HuH-7.5 (cell line): ENCODE data around the gene PCNT.
A peak's percentile ranks its signal among the peaks of the same experiment; 100 is the strongest.

Source experiments
- DNase-seq: peaks from one replicate; pipeline ENCODE4 v3.0.0; 2011; ENCODE audit warnings: low spot score

The PCNT gene, protein sequence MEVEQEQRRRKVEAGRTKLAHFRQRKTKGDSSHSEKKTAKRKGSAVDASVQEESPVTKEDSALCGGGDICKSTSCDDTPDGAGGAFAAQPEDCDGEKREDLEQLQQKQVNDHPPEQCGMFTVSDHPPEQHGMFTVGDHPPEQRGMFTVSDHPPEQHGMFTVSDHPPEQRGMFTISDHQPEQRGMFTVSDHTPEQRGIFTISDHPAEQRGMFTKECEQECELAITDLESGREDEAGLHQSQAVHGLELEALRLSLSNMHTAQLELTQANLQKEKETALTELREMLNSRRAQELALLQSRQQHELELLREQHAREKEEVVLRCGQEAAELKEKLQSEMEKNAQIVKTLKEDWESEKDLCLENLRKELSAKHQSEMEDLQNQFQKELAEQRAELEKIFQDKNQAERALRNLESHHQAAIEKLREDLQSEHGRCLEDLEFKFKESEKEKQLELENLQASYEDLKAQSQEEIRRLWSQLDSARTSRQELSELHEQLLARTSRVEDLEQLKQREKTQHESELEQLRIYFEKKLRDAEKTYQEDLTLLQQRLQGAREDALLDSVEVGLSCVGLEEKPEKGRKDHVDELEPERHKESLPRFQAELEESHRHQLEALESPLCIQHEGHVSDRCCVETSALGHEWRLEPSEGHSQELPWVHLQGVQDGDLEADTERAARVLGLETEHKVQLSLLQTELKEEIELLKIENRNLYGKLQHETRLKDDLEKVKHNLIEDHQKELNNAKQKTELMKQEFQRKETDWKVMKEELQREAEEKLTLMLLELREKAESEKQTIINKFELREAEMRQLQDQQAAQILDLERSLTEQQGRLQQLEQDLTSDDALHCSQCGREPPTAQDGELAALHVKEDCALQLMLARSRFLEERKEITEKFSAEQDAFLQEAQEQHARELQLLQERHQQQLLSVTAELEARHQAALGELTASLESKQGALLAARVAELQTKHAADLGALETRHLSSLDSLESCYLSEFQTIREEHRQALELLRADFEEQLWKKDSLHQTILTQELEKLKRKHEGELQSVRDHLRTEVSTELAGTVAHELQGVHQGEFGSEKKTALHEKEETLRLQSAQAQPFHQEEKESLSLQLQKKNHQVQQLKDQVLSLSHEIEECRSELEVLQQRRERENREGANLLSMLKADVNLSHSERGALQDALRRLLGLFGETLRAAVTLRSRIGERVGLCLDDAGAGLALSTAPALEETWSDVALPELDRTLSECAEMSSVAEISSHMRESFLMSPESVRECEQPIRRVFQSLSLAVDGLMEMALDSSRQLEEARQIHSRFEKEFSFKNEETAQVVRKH (N-terminal part only)

DNA sequence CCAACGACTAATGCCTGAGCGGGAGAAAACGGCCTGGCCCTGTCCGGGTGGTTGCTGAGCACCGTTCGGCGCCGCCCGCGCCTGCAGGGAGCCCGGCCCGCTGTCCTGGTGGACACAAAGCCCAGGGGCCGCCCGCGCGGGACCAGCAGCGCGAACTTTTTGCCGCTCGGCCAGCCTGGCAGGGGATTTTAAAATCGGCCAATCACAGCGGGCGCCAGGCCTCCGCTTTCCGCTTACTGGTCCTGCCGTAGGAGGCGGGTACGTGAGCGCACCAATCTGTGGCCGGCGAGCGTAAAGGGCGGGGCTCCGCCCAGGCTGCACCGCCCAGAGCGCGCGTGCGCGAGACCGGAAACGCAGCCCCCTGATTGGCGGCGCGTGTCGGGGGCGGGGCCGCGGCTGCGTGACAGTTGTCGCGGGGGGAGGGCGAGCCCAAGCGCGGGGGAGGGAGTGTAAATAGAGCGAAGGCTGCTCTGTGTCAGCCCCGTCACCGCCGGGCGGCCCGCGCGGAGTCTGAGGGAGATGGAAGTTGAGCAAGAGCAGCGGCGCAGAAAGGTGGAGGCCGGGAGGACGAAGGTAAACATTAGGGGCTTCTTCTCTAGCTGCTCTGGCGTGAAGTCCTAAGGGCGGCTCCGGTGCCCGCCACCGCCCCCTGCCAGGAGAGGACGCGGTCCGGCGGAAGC, at the start of gene PCNT, which contains the start of gene C21orf58:
Gene PCNT (plus strand): TSS at position 447 of the 680 bp plus-strand sequence. CDS start 73 bp downstream, at position 520.
Gene C21orf58 (minus strand): TSS at position 161 of the 680 bp plus-strand sequence. CDS start 1,132 bp downstream, outside the sequence.
- DNase-seq, result peak; percentile 95

DNA sequence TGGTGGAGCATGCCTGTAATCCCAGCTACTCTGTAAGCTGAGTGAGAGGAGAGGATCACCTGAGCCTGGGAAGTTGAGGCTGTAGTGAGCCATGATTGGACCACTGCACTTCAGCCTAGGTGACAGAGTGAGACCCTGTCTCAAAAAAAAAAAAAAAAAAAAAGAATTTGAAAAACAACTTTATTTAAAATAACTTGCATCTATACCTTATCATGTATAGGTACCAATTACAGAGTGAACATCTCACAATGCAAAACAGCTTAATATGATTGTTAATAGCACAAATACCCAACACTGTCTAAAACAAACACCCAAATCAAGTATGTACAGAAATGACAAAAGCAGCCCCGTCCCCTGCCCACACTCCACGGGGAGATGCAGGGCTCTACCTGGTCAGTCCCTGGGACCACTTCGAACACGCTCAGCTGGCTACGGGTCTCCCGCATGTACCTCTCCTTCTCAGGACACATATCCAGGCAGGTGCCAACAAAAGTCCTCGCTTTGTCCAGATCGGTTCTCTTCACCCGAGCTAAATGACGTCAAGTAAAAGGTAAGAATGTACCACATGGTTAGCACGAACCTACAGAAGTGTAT, 49.1 kb upstream of the PCNT start:
- no peak for DNase-seq

- no peak for DNase-seq
Measured at GRCh38 chr21:46284077-46284644, 39.8 kb upstream of the PCNT start.

GRCh38 chr21:46284733-46285132, 39.2 kb upstream of the PCNT start:
- no peak for DNase-seq

DNA sequence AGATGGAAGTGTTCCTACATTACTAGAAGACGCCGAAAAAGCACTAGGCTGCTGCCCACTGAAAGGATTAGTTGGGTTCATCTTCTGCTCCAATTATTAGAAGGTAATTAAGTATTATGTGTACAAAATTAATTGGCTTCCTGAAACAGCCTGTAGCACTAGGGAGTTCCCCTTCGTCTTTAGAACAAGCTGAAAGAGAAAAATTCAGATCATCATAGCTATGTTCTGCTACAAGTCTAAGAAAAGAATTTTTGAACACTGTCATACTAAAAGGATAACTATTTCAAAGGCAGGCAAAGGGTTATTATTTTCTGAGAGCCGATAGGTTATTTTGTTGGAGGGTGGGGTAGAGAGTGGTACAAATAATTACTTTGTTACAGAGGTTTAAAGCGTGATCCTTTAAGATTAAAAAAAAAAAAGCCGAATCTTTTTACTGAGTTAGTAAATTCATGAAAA, 38.7 kb upstream of the PCNT start, which contains the start of gene MCM3AP:
Gene MCM3AP (minus strand): TSS at position 406 of the 456 bp plus-strand sequence. CDS start 325 bp downstream, at position 81.
- DNase-seq, result no peak

- DNase-seq, result peak; percentile 81
Measured at GRCh38 chr21:46285761-46286647, 38.0 kb upstream of the PCNT start, which contains the start of gene YBEY. Gene YBEY (plus strand): TSS chr21:46286342. CDS start chr21:46286914, 572 bp downstream.

- no peak for DNase-seq
Measured at GRCh38 chr21:46286648-46287002, 37.3 kb upstream of the PCNT start.

DNA sequence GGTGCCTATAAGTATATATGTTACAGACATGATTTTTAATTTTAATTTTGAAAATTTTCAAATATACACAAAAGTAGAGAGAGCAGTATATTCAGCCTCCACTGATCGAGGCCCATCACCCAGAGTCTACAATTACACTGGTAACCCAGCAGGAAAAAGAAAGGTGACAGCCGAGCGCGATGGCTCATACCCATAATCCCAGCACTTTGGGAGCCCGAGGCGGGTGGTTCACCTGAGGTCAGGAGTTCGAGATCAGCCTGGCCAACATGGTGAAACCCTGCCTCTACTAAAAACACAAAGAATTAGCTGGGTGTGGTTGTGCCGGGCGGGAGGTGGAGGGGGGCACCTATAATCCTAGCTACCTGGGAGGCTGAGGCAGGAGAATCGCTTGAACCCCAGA, 36.4 kb upstream of the PCNT start:
- no peak for DNase-seq

- DNase-seq, result no peak
Measured at GRCh38 chr21:46289655-46290179, 34.2 kb upstream of the PCNT start.

- DNase-seq, result no peak
Measured at GRCh38 chr21:46291561-46291960, 32.4 kb upstream of the PCNT start.

DNA sequence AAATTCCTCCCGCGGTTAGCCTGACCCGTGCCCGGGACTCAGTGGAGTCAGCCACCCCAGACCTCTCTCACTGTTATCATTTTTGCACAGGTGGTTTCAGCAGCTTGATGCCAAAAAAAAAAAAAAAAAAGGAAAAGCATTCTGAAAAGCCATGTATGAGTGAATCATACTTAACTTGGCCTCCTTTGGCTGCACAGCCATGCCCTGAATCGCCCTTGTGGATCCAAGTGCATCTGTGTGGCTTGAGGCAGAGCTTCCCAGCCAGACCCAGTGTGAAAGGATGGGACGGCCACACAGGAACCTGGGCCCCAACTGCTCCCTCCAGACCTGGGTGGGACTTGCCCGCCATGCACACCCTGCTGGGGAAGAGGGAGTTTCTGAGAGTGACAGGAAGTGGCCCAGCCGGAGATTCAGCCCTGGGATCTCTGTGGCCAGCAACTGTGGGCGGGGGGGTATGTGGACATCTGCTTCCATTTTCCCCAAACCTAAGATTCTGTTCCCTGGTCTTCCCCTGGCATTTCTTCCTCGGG, 29.2 kb upstream of the PCNT start:
- DNase-seq, result peak; percentile 32

GRCh38 chr21:46295177-46295770, 28.7 kb upstream of the PCNT start:
- no peak for DNase-seq

DNA sequence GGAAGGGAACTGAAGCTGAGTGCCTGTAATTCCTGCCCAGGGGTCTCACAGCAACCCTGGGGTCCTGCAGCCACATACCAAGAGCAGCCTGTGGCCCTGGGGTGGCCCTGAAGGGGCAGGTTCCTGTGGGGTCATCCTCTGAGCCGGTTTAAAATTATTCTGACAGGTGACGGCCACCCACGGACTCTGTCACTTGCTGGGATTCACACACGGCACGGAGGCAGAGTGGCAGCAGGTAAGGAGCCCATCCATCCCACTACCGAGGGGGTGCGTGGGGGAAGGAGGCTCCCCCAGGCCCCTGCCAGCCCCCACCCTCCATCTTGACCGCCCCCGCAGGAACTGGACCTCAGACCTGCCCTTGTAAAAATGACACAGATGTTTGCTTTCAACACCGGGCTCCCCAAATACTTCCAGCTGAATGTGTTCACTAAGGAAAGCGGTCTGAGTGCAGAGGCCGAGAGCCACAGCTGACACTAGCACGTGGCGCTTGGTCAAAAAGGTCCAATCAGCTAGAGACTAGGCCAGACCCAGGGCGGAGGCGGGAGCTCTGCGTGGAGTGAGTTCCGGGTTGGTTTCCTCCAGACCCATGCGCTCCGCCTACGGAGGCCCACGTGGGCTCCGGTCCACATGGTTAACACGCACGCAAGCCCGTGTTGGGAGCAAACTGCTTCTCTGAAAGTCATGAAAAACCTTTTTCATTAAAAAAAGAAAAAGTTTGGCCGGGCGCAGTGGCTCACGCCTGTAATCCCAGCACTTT, 27.8 kb upstream of the PCNT start:
- no peak for DNase-seq

- no peak for DNase-seq
Measured at GRCh38 chr21:46297338-46298271, 26.4 kb upstream of the PCNT start.

DNA sequence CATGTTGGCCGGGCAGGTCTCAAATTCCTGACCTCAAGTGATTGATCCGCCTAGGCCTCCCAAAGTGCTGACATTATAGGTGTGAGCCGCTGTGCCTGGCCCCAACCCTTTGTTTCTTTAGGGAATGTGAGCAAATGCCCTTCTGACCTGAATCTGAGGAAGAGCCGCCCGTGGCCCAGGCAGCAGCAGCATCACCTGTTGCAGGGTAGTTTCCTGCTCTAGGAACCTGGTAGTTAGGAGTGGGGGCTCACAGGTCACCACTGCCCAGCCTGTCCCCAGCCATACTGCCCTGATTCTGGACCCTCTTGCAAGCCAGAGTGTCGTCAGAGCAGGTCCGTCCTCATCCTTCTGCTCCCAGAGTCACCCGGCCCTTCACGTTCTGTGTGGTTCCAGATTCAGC, 24.8 kb upstream of the PCNT start:
- DNase-seq, result no peak

DNA sequence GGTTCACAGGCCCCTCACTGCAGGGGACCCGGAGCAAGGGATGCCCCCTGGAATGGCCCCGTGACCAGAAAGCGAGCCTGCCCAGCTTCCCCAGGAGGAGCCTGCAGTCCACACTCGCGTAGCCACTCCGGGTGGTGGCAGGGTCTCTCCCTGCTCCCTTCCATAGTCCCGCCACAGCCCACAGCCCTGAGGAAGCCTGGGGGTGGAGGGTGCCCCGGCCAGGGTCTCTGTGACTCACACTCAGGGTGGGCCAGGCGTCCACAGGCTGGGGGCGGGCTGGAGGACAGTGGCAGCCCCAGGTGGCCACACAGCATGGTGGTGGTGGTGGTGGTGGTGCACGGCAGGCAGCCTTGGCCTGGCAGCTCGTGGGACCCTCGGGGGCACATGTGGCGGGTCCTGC, 22.2 kb upstream of the PCNT start:
- DNase-seq, result no peak
